Activated CD4-positive, alpha-beta T cell treated with anti-CD3 and anti-CD28 coated beads for 36 hours (primary cell): Measurements from ENCODE around the gene ABHD1. TPM values are rescaled to one million over a fixed set of nuclear protein-coding genes. Genes with fewer than 3 reads are reported as not detected.

ENCODE experiments used
- ATAC-seq: fragments of 200-7000 bp; cut with Tn5 transposase; one replicate; pipeline ENCODE4 v1.10.0; 2021; ENCODE audit warnings: mild to moderate bottlenecking, moderate library complexity
- CTCF ChIA-PET: fragments of 350-600 bp; sonication (Branson Sonifier 250); formaldehyde crosslinking; loops from one replicate; lab custom pipeline; 2021; ENCODE audit warnings: antibody characterized with exemption; lab: Charles Lee
- POLR2A ChIA-PET: fragments of 350-600 bp; sonication (Branson Sonifier 250); formaldehyde crosslinking; loops from one replicate; lab custom pipeline; 2021; ENCODE audit warnings: antibody characterized with exemption, inconsistent platforms; lab: Charles Lee
- DNase-seq: peaks from one replicate; pipeline ENCODE4 v3.0.0-alpha.2; 2020
- H3K27ac Mint-ChIP-seq: one replicate; pipeline ENCODE4 v1.8.0; 2021; ENCODE audit warnings: mixed read lengths
- H3K27me3 Mint-ChIP-seq: one replicate; pipeline ENCODE4 v1.8.0; 2021; ENCODE audit warnings: mixed read lengths
- H3K36me3 Mint-ChIP-seq: one replicate; pipeline ENCODE4 v1.8.0; 2021; ENCODE audit warnings: low read depth, mixed read lengths
- H3K4me1 Mint-ChIP-seq: one replicate; pipeline ENCODE4 v1.8.0; 2021; ENCODE audit warnings: mixed read lengths
- H3K4me3 Mint-ChIP-seq: one replicate; pipeline ENCODE4 v1.8.0; 2021; ENCODE audit warnings: mild to moderate bottlenecking, moderate library complexity, mixed read lengths
- H3K9me3 Mint-ChIP-seq: one replicate; pipeline ENCODE4 v1.8.0; 2021; ENCODE audit warnings: low read depth, mixed read lengths
- intact Hi-C, 2 experiments: fragments of 100-400 bp; cut with DNase I in 1 of 2; cut with micrococcal nuclease in 1 of 2; formaldehyde crosslinking; loops; one replicate each; pipeline versions ENCODE4 v1.14.2 to v1.15.1; 2022 to 2024; cut with DNase I, micrococcal nuclease
- total RNA-seq, 2 experiments: library from RNA; stranded (reverse); gene quantifications; one replicate each; pipeline ENCODE4 v1.2.3, GENCODE V29; 2021

Gene ABHD1
- total RNA-seq, 2 experiments from 2014 or later: 0.39 to 0.65 TPM

DNA sequence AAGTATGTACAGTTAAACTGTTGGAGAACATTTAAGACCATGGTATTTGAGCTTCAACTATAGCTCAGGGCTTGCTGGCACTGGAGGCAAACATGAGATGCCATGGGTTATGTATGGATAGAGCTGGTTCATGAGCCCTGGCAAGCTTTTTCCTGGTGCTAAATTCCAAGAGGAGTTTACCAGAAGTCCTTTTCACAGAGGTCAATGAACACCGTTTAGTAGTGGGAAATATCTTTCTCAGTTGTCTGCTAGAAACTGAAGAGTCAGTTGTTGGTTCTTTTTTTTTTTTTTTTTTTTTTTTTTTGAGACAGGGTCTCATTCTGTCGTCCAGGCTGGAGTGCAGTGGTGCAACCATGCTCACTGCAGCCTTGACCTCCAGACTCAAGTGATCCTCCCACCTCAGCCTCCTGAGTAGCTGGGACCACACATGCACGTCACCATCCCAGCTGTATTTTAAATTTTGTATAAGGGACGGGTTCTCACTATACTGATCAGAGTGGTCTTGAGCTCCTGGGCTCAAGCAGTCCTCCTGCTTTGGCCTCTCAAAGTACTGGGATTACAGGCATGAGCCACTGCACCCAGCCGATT lies 35.7 kb upstream of the ABHD1 start:
- ATAC-seq: no peak
- Mint-ChIP-seq H3K4me3 (peak overlapping the region; percentile 77), H3K4me1 (peaks cover 18% of the 10 kb centered on the region), H3K36me3 (no peaks in the 10 kb centered on the region), H3K27ac (no peak overlapping the region), H3K27me3 (no peaks in the 10 kb centered on the region), H3K9me3 (no peaks in the 10 kb centered on the region)
- POLR2A ChIA-PET: interaction anchor here (0.6 kb wide), 1 partner anchor 107 kb away, joined by 5 read pairs; no protein-coding TSS in a partner anchor
- no peak for DNase-seq
- intact Hi-C loops: loop anchor here in 1 of 2 experiments (5.0 kb wide), 1 partner anchor 126 kb away; no protein-coding TSS in a partner anchor
- CTCF ChIA-PET: interaction anchor here (0.7 to 2.5 kb wide), 15 partner anchors 9 to 215 kb away, joined by 3 to 14 read pairs (median 4); partner anchors contain the start of genes AGBL5 and OST4

DNA sequence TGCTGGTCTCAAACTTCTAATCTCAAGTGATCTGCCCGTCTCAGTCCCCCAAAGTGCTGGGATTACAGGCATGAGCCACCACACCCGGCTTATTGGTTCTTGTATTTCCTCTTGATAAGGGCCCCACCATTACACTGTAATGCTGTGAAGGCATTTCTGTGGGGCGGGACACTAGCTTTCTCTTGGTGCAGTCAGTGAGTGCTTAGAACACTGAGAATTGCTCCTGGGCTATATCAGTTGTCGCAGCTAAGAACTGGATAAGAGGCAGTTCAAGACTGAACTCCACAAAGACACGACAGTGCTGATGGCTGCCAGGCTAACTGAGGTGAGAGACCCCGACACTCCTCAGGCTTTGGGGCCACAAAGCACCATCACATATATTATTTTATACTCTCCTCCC lies 35.0 kb upstream of the ABHD1 start:
- no peak overlapping the region for H3K4me3 Mint-ChIP-seq
- DNase-seq (no peak), ATAC-seq (no peak)
- H3K36me3 Mint-ChIP-seq: no peaks in the 10 kb centered on the region
- H3K27ac Mint-ChIP-seq: no peak overlapping the region
- intact Hi-C loops: loop anchor here in 1 of 2 experiments (5.0 kb wide), 1 partner anchor 126 kb away; no protein-coding TSS in a partner anchor
- ChIA-PET POLR2A (no interaction called here), CTCF (interaction anchor here (0.6 to 2.5 kb wide), 6 partner anchors 11 to 148 kb away, joined by 3 to 13 read pairs (median 3); partner anchors contain the start of gene AGBL5)
- no peaks in the 10 kb centered on the region for H3K27me3 Mint-ChIP-seq
- H3K9me3 Mint-ChIP-seq: no peaks in the 10 kb centered on the region
- peaks cover 18% of the 10 kb centered on the region for H3K4me1 Mint-ChIP-seq

DNA sequence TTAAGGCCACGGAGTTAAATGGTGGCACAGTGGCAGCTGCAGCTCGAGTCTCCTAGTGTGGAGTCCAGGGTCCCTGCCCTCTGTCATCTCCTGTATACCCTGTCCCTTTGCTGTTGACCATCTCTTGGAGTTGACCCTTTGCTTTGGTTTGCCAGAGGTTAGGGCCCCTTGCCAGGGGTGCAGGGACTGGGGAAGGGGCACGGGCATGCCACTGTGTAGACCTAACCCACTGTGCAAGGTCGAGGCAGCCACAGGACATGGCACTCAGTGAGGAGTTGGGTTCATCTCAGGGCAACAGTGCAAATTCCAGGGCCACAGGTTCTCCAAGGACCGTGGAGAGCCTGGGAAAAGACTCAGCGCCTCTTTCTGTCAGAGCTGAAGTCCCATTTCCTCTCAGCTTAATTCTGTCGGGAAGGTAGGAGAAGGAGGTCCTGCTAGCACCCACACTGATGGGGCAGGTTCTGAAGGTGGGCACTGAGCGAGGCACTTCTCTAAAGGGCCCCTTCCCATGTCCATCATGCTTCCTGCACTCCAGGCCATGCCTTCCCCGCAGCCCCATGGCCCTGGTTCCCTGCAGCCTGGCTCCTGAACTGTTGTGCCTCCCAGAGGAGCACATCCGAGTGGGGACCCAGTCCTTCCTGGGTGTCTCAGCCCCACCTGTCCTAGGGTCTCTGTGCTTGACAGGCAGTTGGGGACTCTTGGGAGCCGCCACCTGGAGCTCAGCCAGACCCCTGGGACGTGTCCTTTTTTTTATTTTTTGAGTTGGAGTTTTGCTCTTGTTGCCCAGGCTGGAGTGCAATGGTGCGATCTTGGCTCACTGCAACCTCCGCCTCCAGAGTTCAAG lies 34.3 kb upstream of the ABHD1 start:
- DNase-seq (no peak), ATAC-seq (no peak)
- ChIA-PET POLR2A (no interaction called here), CTCF (interaction anchor here (0.8 to 2.5 kb wide), 4 partner anchors 9 to 182 kb away, joined by 3 to 12 read pairs (median 3); no protein-coding TSS in a partner anchor)
- no peak overlapping the region for H3K27ac Mint-ChIP-seq
- H3K9me3 Mint-ChIP-seq: no peaks in the 10 kb centered on the region
- no peaks in the 10 kb centered on the region for H3K36me3 Mint-ChIP-seq
- no peak overlapping the region for H3K4me3 Mint-ChIP-seq
- intact Hi-C loops: loop anchor here in 1 of 2 experiments (5.0 kb wide), 1 partner anchor 127 kb away; no protein-coding TSS in a partner anchor
- H3K4me1 Mint-ChIP-seq: peaks cover 18% of the 10 kb centered on the region
- H3K27me3 Mint-ChIP-seq: no peaks in the 10 kb centered on the region

DNA sequence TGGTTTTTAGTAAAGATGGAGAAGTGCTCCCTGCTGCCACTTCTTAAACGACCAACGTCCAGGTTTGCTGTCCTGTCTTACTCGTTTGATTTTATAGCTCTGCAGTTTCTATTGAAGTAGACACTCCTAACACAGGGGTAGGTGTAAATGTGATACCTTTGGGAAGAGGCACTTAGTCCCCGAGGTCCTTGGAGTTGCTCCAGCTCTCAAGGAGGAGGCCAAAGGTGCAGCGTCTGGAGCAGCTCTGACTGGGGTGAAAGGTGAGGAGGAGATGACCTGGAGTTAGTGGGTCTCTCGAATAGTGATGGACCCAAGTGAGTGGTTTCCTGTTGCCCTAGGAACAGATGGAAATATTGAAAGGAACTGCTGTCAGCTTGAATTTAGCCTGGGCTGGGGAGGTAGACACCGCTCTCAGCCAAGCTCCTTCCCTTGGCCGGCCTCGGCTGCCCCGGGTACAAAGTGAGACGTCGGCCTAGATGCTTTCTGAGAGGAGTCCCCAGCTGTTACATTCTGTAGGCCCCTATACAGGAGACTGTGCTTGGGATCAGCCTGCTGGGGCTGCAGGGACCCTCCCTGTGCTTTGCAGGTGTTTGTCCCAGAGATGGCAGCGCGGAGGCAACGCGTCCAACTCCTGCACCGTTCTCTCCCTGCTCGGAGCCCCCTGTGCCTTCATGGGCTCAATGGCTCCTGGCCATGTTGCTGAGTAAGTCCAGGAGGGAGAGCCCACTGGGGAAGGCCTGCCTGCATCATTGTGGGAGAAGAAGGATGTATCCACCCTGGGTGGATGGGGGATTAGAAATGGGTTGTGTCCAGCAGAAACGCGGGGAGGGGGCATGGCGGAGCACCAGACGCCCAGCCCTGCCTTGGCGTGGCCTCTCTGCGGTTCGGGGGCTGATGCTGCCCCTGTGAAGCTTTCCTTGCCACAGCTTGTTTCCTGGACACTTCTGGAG lies 31.6 kb upstream of the ABHD1 start:
- H3K27ac Mint-ChIP-seq: no peak overlapping the region
- peaks cover 19% of the 10 kb centered on the region for H3K4me1 Mint-ChIP-seq
- intact Hi-C loops: no loop called here
- DNase-seq (no peak), ATAC-seq (no peak)
- H3K36me3 Mint-ChIP-seq: no peaks in the 10 kb centered on the region
- no peaks in the 10 kb centered on the region for H3K27me3 Mint-ChIP-seq
- no peak overlapping the region for H3K4me3 Mint-ChIP-seq
- CTCF ChIA-PET: interaction anchor here (0.9 kb wide), 1 partner anchor 149 kb away, joined by 5 read pairs; no protein-coding TSS in a partner anchor
- H3K9me3 Mint-ChIP-seq: no peaks in the 10 kb centered on the region
- POLR2A ChIA-PET: no interaction called here

DNA sequence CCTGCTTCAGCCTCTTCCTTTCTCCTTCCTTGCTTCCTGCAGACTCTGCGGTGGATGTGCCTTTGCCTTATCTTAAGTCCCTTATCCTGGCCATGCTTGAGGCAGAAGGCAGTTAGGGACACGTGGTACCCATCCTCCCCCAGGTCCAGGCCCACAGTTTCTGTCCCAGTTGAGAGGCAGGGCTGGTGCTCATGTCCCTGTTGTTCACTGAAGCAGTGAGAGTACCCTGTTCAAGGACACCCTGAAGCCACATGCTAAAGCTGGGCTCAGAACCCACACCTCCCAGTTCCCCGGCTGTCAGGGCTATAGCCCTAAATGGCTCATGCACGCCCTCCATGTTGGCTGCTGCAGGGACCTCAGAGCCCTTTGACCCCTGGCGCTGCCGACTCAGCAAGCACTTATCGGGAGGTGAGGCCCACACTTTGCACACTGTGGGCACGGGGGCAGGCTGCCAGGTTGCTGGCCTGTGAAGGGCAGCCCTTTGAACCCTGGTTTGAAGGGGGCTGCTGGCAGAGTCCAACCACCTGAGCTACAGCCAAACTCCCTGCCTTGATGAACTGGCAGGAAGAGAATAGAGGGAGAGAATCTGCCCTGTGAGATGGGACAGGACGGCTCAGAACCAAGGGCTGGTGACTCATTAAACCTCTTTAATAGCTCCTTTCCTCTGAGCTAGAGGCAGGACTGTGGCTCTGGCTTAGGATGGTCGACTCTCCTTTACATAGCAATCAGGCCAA lies 30.8 kb upstream of the ABHD1 start:
- DNase-seq (no peak), ATAC-seq (no peak)
- Mint-ChIP-seq H3K36me3 (no peaks in the 10 kb centered on the region), H3K9me3 (no peaks in the 10 kb centered on the region), H3K4me3 (no peak overlapping the region), H3K27ac (no peak overlapping the region), H3K4me1 (peaks cover 12% of the 10 kb centered on the region), H3K27me3 (no peaks in the 10 kb centered on the region)
- POLR2A ChIA-PET: no interaction called here
- CTCF ChIA-PET: interaction anchor here (0.6 to 1.1 kb wide), 4 partner anchors 20 to 212 kb away, joined by 3 to 4 read pairs (median 3); no protein-coding TSS in a partner anchor
- intact Hi-C loops: no loop called here

DNA sequence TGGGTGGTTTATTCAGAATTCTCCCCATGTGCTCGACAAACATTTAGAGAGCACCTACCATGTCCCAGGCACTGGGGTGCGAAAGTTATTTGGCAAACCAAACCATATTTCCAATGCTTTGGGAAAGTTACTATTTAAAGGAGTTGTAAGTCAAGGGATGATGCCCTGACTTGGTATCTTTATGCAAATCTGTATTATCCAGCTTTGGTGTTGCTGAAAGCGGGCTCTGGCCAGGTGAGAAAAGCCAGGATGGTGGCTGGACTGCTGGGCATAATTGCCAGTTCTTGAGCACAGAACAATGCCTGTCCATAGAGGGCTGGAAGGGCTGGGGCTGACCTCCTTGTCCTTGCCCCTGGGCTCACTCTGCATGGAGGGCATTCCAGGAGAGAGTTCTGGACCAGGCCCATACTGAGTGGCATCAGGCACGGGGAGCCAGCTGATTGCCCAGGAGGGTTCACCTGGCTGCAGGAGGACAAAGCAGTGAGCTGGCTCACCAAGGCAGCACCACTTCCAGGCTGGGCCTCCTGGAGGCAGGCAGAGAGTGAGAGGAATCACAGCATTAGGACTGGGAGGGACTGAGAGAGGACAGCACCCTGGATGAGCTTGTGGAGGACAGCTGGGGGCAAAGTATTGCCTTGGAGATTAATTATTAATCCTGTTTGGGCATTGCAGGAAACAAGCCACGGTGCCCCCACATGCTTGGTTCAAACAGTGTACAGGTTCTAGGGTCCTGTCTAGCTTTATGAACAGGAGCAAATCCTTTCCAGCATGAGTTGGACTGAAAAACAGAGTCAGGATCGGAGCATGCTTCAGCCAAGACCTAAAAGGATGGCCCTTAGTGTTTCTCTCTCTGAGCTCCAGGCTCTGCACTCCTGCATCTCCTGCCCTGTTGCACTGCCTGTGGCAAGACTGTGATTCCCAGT lies 29.9 kb upstream of the ABHD1 start:
- ATAC-seq (no peak), DNase-seq (no peak)
- Mint-ChIP-seq H3K27me3 (no peaks in the 10 kb centered on the region), H3K36me3 (no peaks in the 10 kb centered on the region), H3K9me3 (no peaks in the 10 kb centered on the region), H3K27ac (no peak overlapping the region), H3K4me1 (peaks cover 12% of the 10 kb centered on the region), H3K4me3 (no peak overlapping the region)
- ChIA-PET POLR2A (no interaction called here), CTCF (interaction anchor here (0.6 to 1.1 kb wide), 7 partner anchors 12 to 211 kb away, joined by 3 to 6 read pairs (median 3); no protein-coding TSS in a partner anchor)
- intact Hi-C loops: no loop called here

DNA sequence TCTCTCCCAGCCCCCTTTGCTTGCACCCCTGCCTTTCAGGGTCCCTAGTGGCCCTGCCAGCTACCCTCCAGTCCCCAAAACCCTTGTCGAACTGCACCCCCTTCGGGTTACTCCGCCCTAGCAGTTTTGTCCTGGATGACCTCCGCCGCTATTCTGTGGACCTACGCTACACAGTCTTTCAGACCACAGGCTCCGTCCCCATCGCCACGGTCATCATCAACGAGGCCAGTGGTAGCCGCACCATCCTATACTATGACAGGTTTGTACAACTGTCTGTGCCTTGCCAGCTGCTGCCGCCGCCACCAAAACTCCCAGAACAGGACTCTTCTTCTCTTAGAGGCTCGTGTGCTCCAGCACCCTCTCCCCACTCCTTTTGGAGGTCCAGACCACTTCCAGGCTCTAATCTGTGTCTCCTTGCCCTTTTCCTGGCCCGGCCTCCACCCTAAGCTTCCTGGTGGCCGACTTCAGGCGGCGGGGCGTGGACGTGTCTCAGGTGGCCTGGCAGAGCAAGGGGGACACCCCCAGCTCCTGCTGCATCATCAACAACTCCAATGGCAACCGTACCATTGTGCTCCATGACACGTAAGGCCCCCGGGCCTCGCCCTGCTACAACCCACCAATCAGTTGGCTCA lies 29.1 kb upstream of the ABHD1 start:
- H3K9me3 Mint-ChIP-seq: no peaks in the 10 kb centered on the region
- H3K27me3 Mint-ChIP-seq: no peaks in the 10 kb centered on the region
- intact Hi-C loops: no loop called here
- H3K27ac Mint-ChIP-seq: no peak overlapping the region
- POLR2A ChIA-PET: interaction anchor here (0.6 kb wide), 1 partner anchor 142 kb away, joined by 3 read pairs; no protein-coding TSS in a partner anchor
- peaks cover 2% of the 10 kb centered on the region for H3K36me3 Mint-ChIP-seq
- ATAC-seq (no peak), DNase-seq (no peak)
- H3K4me3 Mint-ChIP-seq: no peak overlapping the region
- peaks cover 12% of the 10 kb centered on the region for H3K4me1 Mint-ChIP-seq
- CTCF ChIA-PET: interaction anchor here (0.6 to 2.7 kb wide), 4 partner anchors 13 to 202 kb away, joined by 3 to 18 read pairs (median 5); no protein-coding TSS in a partner anchor

DNA sequence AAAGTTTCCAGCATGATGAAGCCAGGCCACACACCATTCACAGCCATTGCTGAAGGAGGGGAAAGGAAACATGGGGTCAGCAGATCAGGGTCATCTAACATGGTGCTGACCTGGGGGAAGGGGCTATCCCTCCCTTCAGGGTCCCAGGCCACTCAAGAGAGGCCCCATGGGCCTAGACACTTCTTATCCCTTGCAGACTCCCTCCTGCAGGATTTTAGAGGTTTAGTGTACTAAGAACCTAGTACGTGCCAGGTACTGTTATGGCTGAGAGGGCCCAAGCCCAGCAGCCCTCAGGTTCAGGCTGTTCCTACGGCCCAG lies 28.2 kb upstream of the ABHD1 start:
- ATAC-seq (no peak), DNase-seq (no peak)
- CTCF ChIA-PET: interaction anchor here (0.6 to 2.7 kb wide), 5 partner anchors 8 to 184 kb away, joined by 3 to 18 read pairs (median 4); partner anchors contain the start of genes KHK and OST4
- Mint-ChIP-seq H3K27me3 (no peaks in the 10 kb centered on the region), H3K9me3 (no peaks in the 10 kb centered on the region), H3K4me1 (peaks cover 10% of the 10 kb centered on the region), H3K4me3 (no peak overlapping the region), H3K36me3 (peaks cover 6% of the 10 kb centered on the region), H3K27ac (no peak overlapping the region)
- POLR2A ChIA-PET: no interaction called here
- intact Hi-C loops: loop anchor here in 1 of 2 experiments (5.0 kb wide), 3 partner anchors 97 to 207 kb away; partner anchors contain the start of genes ATRAID and SLC5A6
